Measurements from ENCODE around the gene DOCK3.

DNA sequence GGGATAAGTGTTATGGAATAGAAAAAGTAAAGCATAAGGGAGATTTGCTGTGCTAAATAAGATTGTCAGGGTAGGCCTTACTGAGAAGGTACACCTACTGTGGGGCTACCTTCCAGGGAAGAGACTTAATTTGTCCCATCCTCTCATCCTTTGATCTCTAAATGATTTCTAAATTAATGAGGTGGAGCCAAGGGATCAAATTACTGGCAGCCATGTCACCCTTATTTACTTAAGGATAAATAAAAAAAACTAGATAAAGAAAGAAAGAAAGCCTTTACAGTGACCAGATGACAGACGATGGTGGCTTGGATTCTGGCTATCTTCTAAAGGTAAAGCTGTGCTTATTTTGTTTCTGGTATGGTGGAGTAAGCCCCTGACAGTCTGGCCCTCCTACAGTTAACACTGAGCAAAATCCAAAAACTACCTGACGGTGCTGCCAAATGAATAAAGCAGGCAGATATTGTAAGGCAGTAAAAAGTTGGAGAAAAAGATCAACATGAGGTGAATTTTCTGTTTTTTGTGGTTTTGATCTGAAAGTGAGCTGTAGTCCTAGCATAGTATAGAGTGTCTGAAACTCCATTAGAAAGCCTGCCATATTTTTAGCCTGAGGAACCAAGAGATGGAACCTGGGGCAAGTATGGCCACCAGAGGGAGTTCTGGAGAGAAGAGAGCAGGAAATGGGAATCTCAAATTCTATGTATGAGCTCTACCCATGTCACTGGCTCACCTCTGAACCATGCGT, 425.2 kb downstream of the DOCK3 start:
- TF ChIP-seq, protein P1, sequence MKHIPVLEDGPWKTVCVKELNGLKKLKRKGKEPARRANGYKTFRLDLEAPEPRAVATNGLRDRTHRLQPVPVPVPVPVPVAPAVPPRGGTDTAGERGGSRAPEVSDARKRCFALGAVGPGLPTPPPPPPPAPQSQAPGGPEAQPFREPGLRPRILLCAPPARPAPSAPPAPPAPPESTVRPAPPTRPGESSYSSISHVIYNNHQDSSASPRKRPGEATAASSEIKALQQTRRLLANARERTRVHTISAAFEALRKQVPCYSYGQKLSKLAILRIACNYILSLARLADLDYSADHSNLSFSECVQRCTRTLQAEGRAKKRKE (CRISPR knock-in tag; IDR thresholded peaks at IDR 0.05; ENCODE audit: low read depth): no peak
- TF ChIP-seq MAFK (IDR thresholded peaks at IDR 0.05; ENCODE audit: partially characterized antibody) (no peak), KDM5A (IDR thresholded peaks at IDR 0.05) (no peak)
- TF ChIP-seq, protein P2, sequence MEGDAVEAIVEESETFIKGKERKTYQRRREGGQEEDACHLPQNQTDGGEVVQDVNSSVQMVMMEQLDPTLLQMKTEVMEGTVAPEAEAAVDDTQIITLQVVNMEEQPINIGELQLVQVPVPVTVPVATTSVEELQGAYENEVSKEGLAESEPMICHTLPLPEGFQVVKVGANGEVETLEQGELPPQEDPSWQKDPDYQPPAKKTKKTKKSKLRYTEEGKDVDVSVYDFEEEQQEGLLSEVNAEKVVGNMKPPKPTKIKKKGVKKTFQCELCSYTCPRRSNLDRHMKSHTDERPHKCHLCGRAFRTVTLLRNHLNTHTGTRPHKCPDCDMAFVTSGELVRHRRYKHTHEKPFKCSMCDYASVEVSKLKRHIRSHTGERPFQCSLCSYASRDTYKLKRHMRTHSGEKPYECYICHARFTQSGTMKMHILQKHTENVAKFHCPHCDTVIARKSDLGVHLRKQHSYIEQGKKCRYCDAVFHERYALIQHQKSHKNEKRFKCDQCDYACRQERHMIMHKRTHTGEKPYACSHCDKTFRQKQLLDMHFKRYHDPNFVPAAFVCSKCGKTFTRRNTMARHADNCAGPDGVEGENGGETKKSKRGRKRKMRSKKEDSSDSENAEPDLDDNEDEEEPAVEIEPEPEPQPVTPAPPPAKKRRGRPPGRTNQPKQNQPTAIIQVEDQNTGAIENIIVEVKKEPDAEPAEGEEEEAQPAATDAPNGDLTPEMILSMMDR (IDR thresholded peaks at IDR 0.05): peak; percentile 60

Measured in A549 (cell line).